ENCODE data around the gene DNM3. TPM values are rescaled to one million over a fixed set of nuclear protein-coding genes. Genes with fewer than 3 reads are reported as not detected.

DNM3 gene
- total and polyA plus RNA-seq, 2 experiments from 2014 or later, result 5.2 to 12.2 TPM

- Histone ChIP-seq H3K36me3 (ENCODE audit: insufficient read depth) (no peaks in the 10 kb centered on the region), H2AFZ (no peak overlapping the region), H3K27me3 (ENCODE audit: insufficient read depth) (no peaks in the 10 kb centered on the region), H3K27ac (ENCODE audit: low read depth) (no peak overlapping the region), H3F3A (replicated peaks; ENCODE audit: low read depth) (no peaks in the 10 kb centered on the region), H3K4me3 (no peak overlapping the region), H3K9me2 (ENCODE audit: insufficient read depth) (peaks cover 3% of the 10 kb centered on the region), H4K20me1 (replicated peaks; ENCODE audit: insufficient read depth) (no peaks in the 10 kb centered on the region), H3K4me1 (ENCODE audit: insufficient read depth) (no peaks in the 10 kb centered on the region), H3K79me2 (replicated peaks; ENCODE audit: insufficient read depth) (no peaks in the 10 kb centered on the region), H3K4me2 (no peak overlapping the region)
- Mint-ChIP-seq H3K4me1 (peaks cover 8% of the 10 kb centered on the region), H3K36me3 (ENCODE audit: low read depth) (no peaks in the 10 kb centered on the region), H3K9me3 (no peaks in the 10 kb centered on the region), H3K27me3 (ENCODE audit: insufficient read depth, low read depth, poor library complexity) (no peaks in the 10 kb centered on the region), H3K4me3 (no peak overlapping the region), H3K27ac (no peak overlapping the region)
- ATAC-seq, result no peak
- DNase-seq (ENCODE audit: low spot score), result no peak
- TF ChIP-seq NANOG (IDR thresholded peaks at IDR 0.05; ENCODE audit: borderline replicate concordance) (no peak), ZNF114 (CRISPR knock-in tag; IDR thresholded peaks at IDR 0.05) (no peak), EZH2phosphoT487 (IDR thresholded peaks at IDR 0.05; ENCODE audit: unreplicated experiment) (no peak), EZH2 (IDR thresholded peaks at IDR 0.05; ENCODE audit: low read depth, unreplicated experiment) (no peak), CREB1 (CRISPR knock-in tag; IDR thresholded peaks at IDR 0.05; ENCODE audit: low read depth) (no peak), ZNF331 (CRISPR knock-in tag; IDR thresholded peaks at IDR 0.05; ENCODE audit: low read depth) (no peak), JUNB (IDR thresholded peaks at IDR 0.05; ENCODE audit: unreplicated experiment) (no peak), POLR2AphosphoS5 (IDR thresholded peaks at IDR 0.05; ENCODE audit: low read depth) (no peak), STAT1 (IDR thresholded peaks at IDR 0.05; ENCODE audit: unreplicated experiment) (no peak)
- TF ChIP-seq, protein P1, sequence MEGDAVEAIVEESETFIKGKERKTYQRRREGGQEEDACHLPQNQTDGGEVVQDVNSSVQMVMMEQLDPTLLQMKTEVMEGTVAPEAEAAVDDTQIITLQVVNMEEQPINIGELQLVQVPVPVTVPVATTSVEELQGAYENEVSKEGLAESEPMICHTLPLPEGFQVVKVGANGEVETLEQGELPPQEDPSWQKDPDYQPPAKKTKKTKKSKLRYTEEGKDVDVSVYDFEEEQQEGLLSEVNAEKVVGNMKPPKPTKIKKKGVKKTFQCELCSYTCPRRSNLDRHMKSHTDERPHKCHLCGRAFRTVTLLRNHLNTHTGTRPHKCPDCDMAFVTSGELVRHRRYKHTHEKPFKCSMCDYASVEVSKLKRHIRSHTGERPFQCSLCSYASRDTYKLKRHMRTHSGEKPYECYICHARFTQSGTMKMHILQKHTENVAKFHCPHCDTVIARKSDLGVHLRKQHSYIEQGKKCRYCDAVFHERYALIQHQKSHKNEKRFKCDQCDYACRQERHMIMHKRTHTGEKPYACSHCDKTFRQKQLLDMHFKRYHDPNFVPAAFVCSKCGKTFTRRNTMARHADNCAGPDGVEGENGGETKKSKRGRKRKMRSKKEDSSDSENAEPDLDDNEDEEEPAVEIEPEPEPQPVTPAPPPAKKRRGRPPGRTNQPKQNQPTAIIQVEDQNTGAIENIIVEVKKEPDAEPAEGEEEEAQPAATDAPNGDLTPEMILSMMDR (conservative IDR thresholded peaks at IDR 0.05; ENCODE audit: low read depth in 2 of 2), result no peak
- TF ChIP-seq, protein P2, sequence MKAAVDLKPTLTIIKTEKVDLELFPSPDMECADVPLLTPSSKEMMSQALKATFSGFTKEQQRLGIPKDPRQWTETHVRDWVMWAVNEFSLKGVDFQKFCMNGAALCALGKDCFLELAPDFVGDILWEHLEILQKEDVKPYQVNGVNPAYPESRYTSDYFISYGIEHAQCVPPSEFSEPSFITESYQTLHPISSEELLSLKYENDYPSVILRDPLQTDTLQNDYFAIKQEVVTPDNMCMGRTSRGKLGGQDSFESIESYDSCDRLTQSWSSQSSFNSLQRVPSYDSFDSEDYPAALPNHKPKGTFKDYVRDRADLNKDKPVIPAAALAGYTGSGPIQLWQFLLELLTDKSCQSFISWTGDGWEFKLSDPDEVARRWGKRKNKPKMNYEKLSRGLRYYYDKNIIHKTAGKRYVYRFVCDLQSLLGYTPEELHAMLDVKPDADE (IDR thresholded peaks at IDR 0.05), result no peak
- TF ChIP-seq, protein P3, sequence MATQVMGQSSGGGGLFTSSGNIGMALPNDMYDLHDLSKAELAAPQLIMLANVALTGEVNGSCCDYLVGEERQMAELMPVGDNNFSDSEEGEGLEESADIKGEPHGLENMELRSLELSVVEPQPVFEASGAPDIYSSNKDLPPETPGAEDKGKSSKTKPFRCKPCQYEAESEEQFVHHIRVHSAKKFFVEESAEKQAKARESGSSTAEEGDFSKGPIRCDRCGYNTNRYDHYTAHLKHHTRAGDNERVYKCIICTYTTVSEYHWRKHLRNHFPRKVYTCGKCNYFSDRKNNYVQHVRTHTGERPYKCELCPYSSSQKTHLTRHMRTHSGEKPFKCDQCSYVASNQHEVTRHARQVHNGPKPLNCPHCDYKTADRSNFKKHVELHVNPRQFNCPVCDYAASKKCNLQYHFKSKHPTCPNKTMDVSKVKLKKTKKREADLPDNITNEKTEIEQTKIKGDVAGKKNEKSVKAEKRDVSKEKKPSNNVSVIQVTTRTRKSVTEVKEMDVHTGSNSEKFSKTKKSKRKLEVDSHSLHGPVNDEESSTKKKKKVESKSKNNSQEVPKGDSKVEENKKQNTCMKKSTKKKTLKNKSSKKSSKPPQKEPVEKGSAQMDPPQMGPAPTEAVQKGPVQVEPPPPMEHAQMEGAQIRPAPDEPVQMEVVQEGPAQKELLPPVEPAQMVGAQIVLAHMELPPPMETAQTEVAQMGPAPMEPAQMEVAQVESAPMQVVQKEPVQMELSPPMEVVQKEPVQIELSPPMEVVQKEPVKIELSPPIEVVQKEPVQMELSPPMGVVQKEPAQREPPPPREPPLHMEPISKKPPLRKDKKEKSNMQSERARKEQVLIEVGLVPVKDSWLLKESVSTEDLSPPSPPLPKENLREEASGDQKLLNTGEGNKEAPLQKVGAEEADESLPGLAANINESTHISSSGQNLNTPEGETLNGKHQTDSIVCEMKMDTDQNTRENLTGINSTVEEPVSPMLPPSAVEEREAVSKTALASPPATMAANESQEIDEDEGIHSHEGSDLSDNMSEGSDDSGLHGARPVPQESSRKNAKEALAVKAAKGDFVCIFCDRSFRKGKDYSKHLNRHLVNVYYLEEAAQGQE (IDR thresholded peaks at IDR 0.05; ENCODE audit: unreplicated experiment), result no peak
- TF ChIP-seq, protein P4, sequence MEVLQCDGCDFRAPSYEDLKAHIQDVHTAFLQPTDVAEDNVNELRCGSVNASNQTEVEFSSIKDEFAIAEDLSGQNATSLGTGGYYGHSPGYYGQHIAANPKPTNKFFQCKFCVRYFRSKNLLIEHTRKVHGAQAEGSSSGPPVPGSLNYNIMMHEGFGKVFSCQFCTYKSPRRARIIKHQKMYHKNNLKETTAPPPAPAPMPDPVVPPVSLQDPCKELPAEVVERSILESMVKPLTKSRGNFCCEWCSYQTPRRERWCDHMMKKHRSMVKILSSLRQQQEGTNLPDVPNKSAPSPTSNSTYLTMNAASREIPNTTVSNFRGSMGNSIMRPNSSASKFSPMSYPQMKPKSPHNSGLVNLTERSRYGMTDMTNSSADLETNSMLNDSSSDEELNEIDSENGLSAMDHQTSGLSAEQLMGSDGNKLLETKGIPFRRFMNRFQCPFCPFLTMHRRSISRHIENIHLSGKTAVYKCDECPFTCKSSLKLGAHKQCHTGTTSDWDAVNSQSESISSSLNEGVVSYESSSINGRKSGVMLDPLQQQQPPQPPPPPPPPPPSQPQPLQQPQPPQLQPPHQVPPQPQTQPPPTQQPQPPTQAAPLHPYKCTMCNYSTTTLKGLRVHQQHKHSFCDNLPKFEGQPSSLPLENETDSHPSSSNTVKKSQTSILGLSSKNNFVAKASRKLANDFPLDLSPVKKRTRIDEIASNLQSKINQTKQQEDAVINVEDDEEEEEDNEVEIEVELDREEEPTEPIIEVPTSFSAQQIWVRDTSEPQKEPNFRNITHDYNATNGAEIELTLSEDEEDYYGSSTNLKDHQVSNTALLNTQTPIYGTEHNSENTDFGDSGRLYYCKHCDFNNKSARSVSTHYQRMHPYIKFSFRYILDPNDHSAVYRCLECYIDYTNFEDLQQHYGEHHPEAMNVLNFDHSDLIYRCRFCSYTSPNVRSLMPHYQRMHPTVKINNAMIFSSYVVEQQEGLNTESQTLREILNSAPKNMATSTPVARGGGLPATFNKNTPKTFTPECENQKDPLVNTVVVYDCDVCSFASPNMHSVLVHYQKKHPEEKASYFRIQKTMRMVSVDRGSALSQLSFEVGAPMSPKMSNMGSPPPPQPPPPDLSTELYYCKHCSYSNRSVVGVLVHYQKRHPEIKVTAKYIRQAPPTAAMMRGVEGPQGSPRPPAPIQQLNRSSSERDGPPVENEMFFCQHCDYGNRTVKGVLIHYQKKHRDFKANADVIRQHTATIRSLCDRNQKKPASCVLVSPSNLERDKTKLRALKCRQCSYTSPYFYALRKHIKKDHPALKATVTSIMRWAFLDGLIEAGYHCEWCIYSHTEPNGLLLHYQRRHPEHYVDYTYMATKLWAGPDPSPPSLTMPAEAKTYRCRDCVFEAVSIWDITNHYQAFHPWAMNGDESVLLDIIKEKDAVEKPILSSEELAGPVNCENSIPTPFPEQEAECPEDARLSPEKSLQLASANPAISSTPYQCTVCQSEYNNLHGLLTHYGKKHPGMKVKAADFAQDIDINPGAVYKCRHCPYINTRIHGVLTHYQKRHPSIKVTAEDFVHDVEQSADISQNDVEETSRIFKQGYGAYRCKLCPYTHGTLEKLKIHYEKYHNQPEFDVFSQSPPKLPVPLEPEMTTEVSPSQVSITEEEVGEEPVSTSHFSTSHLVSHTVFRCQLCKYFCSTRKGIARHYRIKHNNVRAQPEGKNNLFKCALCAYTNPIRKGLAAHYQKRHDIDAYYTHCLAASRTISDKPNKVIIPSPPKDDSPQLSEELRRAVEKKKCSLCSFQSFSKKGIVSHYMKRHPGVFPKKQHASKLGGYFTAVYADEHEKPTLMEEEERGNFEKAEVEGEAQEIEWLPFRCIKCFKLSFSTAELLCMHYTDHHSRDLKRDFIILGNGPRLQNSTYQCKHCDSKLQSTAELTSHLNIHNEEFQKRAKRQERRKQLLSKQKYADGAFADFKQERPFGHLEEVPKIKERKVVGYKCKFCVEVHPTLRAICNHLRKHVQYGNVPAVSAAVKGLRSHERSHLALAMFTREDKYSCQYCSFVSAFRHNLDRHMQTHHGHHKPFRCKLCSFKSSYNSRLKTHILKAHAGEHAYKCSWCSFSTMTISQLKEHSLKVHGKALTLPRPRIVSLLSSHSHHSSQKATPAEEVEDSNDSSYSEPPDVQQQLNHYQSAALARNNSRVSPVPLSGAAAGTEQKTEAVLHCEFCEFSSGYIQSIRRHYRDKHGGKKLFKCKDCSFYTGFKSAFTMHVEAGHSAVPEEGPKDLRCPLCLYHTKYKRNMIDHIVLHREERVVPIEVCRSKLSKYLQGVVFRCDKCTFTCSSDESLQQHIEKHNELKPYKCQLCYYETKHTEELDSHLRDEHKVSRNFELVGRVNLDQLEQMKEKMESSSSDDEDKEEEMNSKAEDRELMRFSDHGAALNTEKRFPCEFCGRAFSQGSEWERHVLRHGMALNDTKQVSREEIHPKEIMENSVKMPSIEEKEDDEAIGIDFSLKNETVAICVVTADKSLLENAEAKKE (CRISPR knock-in tag; IDR thresholded peaks at IDR 0.05), result no peak
Measured at GRCh38 chr1:171809834-171810233, 31.5 kb upstream of the DNM3 start.
